HepG2 (cell line): Measurements from ENCODE around the gene DNAJA3. TPM values are rescaled to one million over a fixed set of nuclear protein-coding genes. Genes with fewer than 3 reads are reported as not detected.

Source experiments
- AKAP8 ChIP-seq: sonication (generic); formaldehyde crosslinking; IDR thresholded peaks from 2 replicates; pipeline ENCODE4 v1.5.1; 2020; ENCODE audit warnings: mild to moderate bottlenecking, missing genetic modification reagents
- ARNT2 ChIP-seq: sonication (generic); formaldehyde crosslinking; IDR thresholded peaks from 2 replicates; pipeline ENCODE4 v1.8.0; 2022; ENCODE audit warnings: mild to moderate bottlenecking, low read depth, missing genetic modification reagents, moderate library complexity
- ETV5 ChIP-seq: IDR thresholded peaks from 2 replicates; pipeline ENCODE4 v1.6.1; 2018; ENCODE audit warnings: missing biosample characterization, missing genetic modification reagents, inconsistent platforms, borderline replicate concordance
- KDM5B ChIP-seq: sonication (generic); formaldehyde crosslinking; IDR thresholded peaks from 2 replicates; pipeline ENCODE4 v1.4.0; 2020; ENCODE audit warnings: missing genetic modification reagents, mild to moderate bottlenecking, borderline replicate concordance
- KDM6A ChIP-seq: IDR thresholded peaks from 2 replicates; pipeline ENCODE4 v1.6.1; 2016; ENCODE audit warnings: low read depth
- NCOA2 ChIP-seq: sonication (generic); formaldehyde crosslinking; IDR thresholded peaks from 2 replicates; pipeline ENCODE4 v1.8.0; 2022; ENCODE audit warnings: inconsistent platforms
- POLR2G ChIP-seq: fragments of 200-400 bp; formaldehyde crosslinking; IDR thresholded peaks from 2 replicates; pipeline ENCODE4 v1.6.1; 2018; ENCODE audit warnings: mild to moderate bottlenecking, low read depth, low read length, moderate library complexity
- PRDM15 ChIP-seq: sonication (generic); formaldehyde crosslinking; IDR thresholded peaks from 2 replicates; pipeline ENCODE4 v1.4.0; 2020; ENCODE audit warnings: missing genetic modification reagents
- STAT6 ChIP-seq: sonication (generic); formaldehyde crosslinking; IDR thresholded peaks from 2 replicates; pipeline ENCODE4 v1.4.0; 2020; ENCODE audit warnings: missing genetic modification reagents, mild to moderate bottlenecking, borderline replicate concordance
- ZHX1 ChIP-seq: sonication (generic); formaldehyde crosslinking; IDR thresholded peaks from 2 replicates; pipeline ENCODE4 v1.8.1; 2022; ENCODE audit warnings: low read depth, mild to moderate bottlenecking, missing genetic modification reagents
- ZNF331 ChIP-seq: sonication (generic); formaldehyde crosslinking; IDR thresholded peaks from 2 replicates; pipeline ENCODE4 v1.4.0; 2020; ENCODE audit warnings: missing genetic modification reagents
- ZNF451 ChIP-seq: sonication (generic); formaldehyde crosslinking; IDR thresholded peaks from 2 replicates; pipeline ENCODE4 v1.5.0; 2020; ENCODE audit warnings: mild to moderate bottlenecking, missing genetic modification reagents
- ZNF605 ChIP-seq: sonication (generic); formaldehyde crosslinking; IDR thresholded peaks from 2 replicates; pipeline ENCODE4 v1.8.0; 2022; ENCODE audit warnings: mild to moderate bottlenecking, missing genetic modification reagents
- ZNF768 ChIP-seq: sonication (generic); formaldehyde crosslinking; IDR thresholded peaks from 2 replicates; pipeline ENCODE4 v1.4.0; 2020; ENCODE audit warnings: missing genetic modification reagents
- ZSCAN21 ChIP-seq: sonication (generic); formaldehyde crosslinking; IDR thresholded peaks from 2 replicates; pipeline ENCODE4 v1.8.0; 2022; ENCODE audit warnings: mild to moderate bottlenecking, missing genetic modification reagents, moderate library complexity, borderline replicate concordance
- ZSCAN31 ChIP-seq: sonication (generic); formaldehyde crosslinking; IDR thresholded peaks from 2 replicates; pipeline ENCODE4 v1.5.0; 2020; ENCODE audit warnings: low read depth, mild to moderate bottlenecking, missing genetic modification reagents
- polyA plus RNA-seq, 8 experiments: library from polyadenylated mRNA; depleted of rRNA in 3 of 8; stranded (reverse) in 7 of 8; unstranded in 1 of 8; fragments of >200 nt; fragmentation: Illumina TruSeq in 4 of 8; extraction: Trizol in 4 of 8; gene quantifications; 2 replicates each; pipeline versions ENCODE4 v1.2.1 to v1.2.3, GENCODE V29; 2011 to 2016; ENCODE audit warnings: low read depth in 4 of 8, missing spikeins in 1 of 8, mixed read lengths in 1 of 8; ENCODE audit not compliant: insufficient read depth in 1 of 8
- total RNA-seq, 5 experiments: library from RNA; depleted of rRNA; stranded (reverse); fragments of >200 nt; fragmentation: Illumina TruSeq; extraction: Trizol; gene quantifications; 2 replicates each; pipeline ENCODE4 v1.2.3, GENCODE V29; 2016; ENCODE audit warnings: low read depth in 1 of 5

Gene DNAJA3
- total and polyA plus RNA-seq, 2 of the 13 experiments (the other 11 are each of a cell fraction or from before 2014, with no cell fraction given) = 77.0 to 83.3 TPM

GRCh38 chr16:4381935-4382794 is 43.5 kb upstream of the DNAJA3 start (continued):
- TF ChIP-seq PRDM15 (CRISPR knock-in tag) (no peak), STAT6 (CRISPR knock-in tag) (no peak), AKAP8 (CRISPR knock-in tag) (peak; percentile 43; the same call in 1 of the 2 replicates), ZHX1 (CRISPR knock-in tag) (0 out of 2 replicates have a peak, but pooled peaks have one; percentile 26), ZSCAN31 (CRISPR knock-in tag) (no peak), ZSCAN21 (CRISPR knock-in tag) (0 out of 2 replicates have a peak, but pooled peaks have one; percentile 28), ZNF605 (CRISPR knock-in tag) (no peak), NCOA2 (no peak), ZNF768 (CRISPR knock-in tag) (no peak), KDM6A (no peak), ZNF451 (CRISPR knock-in tag) (0 out of 2 replicates have a peak, but pooled peaks have one; percentile 12), ARNT2 (no peak), POLR2G (no peak; the same call in 1 of the 2 replicates), ZNF331 (CRISPR knock-in tag) (no peak), ETV5 (CRISPR knock-in tag) (no peak), KDM5B (CRISPR knock-in tag) (no peak)
